Measurements from ENCODE around the gene BPIFB6. TPM values are rescaled to one million over a fixed set of nuclear protein-coding genes. Genes with fewer than 3 reads are reported as not detected.
"Not testable (repeated sequence)": the region's sequence is repeated elsewhere in the genome, so short reads cannot be mapped to it uniquely, and the experiment has no call there.

Gene BPIFB6
- total and polyA plus RNA-seq, 9 donors: not detected

- Histone ChIP-seq H3K36me3 (no peaks in the 10 kb centered on the region), H3K27ac (no peak overlapping the region), H3K4me3 (no peak overlapping the region), H3K4me1 (ENCODE audit: insufficient read depth) (no peaks in the 10 kb centered on the region), H3K27me3 (no peaks in the 10 kb centered on the region), H3K9me3 (no peaks in the 10 kb centered on the region)
- intact Hi-C loops (cut with DNase I): no loop called here
- no peak for TF ChIP-seq POLR2A (IDR thresholded peaks at IDR 0.05)
- TF ChIP-seq EP300 (IDR thresholded peaks at IDR 0.05): no peak
- no peak for TF ChIP-seq CTCF (IDR thresholded peaks at IDR 0.05)
- WGBS, 3 donors: 80 to 88% (median 81%) methylated on average over 4 of the region's 4 CpGs
- no peak for DNase-seq
These were observed 6.8 kb downstream of the BPIFB6 start for GRCh38 chr20:33038243-33038642.

GRCh38 chr20:33042430-33042829 lies 11.0 kb downstream of the BPIFB6 start:
- WGBS, 3 donors: 81 to 93% (median 82%) methylated on average over 3 of the region's 3 CpGs
- Histone ChIP-seq H3K36me3 (no peaks in the 10 kb centered on the region), H3K4me3 (no peak overlapping the region), H3K9me3 (peaks cover 0 to 6% of the 10 kb centered on the region in 2 donors), H3K4me1 (ENCODE audit: insufficient read depth) (no peaks in the 10 kb centered on the region), H3K27me3 (no peaks in the 10 kb centered on the region), H3K27ac (no peak overlapping the region)
- no peak for DNase-seq
- TF ChIP-seq CTCF (IDR thresholded peaks at IDR 0.05) (no peak), POLR2A (IDR thresholded peaks at IDR 0.05) (no peak), EP300 (IDR thresholded peaks at IDR 0.05) (no peak)
- intact Hi-C loops (cut with DNase I): no loop called here

- peaks cover 0 to 6% of the 10 kb centered on the region in 2 donors for H3K9me3 ChIP-seq
- H3K4me1 ChIP-seq (ENCODE audit: insufficient read depth): no peaks in the 10 kb centered on the region
- no peak overlapping the region for H3K27ac ChIP-seq
- H3K36me3 ChIP-seq: no peaks in the 10 kb centered on the region
- no peak overlapping the region for H3K4me3 ChIP-seq
- no peak for TF ChIP-seq EP300 (IDR thresholded peaks at IDR 0.05)
- no peak for TF ChIP-seq CTCF (IDR thresholded peaks at IDR 0.05)
- TF ChIP-seq POLR2A (IDR thresholded peaks at IDR 0.05): no peak
- WGBS, 3 donors: 42 to 48% (median 44%) methylated on average over 2 of the region's 2 CpGs
- no peaks in the 10 kb centered on the region for H3K27me3 ChIP-seq
- no peak for DNase-seq
- intact Hi-C loops (cut with DNase I): no loop called here
These were observed 11.7 kb downstream of the BPIFB6 start for GRCh38 chr20:33042983-33043730.

GRCh38 chr20:33043731-33044181 lies 12.3 kb downstream of the BPIFB6 start:
- intact Hi-C loops (cut with DNase I): no loop called here
- 52 to 68% (median 56%) methylated on average over 1 of the region's 1 CpG for WGBS, 3 donors

GRCh38 chr20:33045129-33045721 lies 13.8 kb downstream of the BPIFB6 start:
- intact Hi-C loops (cut with DNase I); H3K27me3 ChIP-seq; H3K4me3 ChIP-seq; H3K4me1 ChIP-seq (ENCODE audit: insufficient read depth); H3K9me3 ChIP-seq; DNase-seq; H3K27ac ChIP-seq; H3K36me3 ChIP-seq: not testable (repeated sequence)
- WGBS, 3 donors: 80 to 86% (median 80%) methylated on average over 15 of the region's 15 CpGs

More at GRCh38 chr20:33043731-33044181, 12.3 kb downstream of the BPIFB6 start:
- Histone ChIP-seq H3K27me3 (no peaks in the 10 kb centered on the region), H3K4me1 (ENCODE audit: insufficient read depth) (no peaks in the 10 kb centered on the region), H3K27ac (no peak overlapping the region), H3K36me3 (no peaks in the 10 kb centered on the region), H3K4me3 (no peak overlapping the region), H3K9me3 (peaks cover 0 to 6% of the 10 kb centered on the region in 2 donors)
- DNase-seq: no peak
- TF ChIP-seq EP300 (IDR thresholded peaks at IDR 0.05) (no peak), POLR2A (IDR thresholded peaks at IDR 0.05) (no peak), CTCF (IDR thresholded peaks at IDR 0.05) (no peak)
